Prostate gland (tissue), 2 donors: ENCODE data around the gene GNE. TPM values are rescaled to one million over a fixed set of nuclear protein-coding genes. Genes with fewer than 3 reads are reported as not detected.
A peak's percentile ranks its signal among the peaks of the same experiment; 100 is the strongest.
"Not testable (repeated sequence)": the region's sequence is repeated elsewhere in the genome, so short reads cannot be mapped to it uniquely, and the experiment has no call there.

ENCODE experiments used
- DNase-seq: peaks from one replicate; pipeline ENCODE4 v3.0.0-alpha.2; 2019; ENCODE audit warnings: low spot score
- H3K27ac ChIP-seq, 2 donors: fragments of 200-600 bp; sonication (generic); 2 replicates each; pipeline ENCODE4 v1.5.1; 2017 to 2019
- H3K27me3 ChIP-seq: fragments of 200-600 bp; sonication (generic); replicated peaks from 2 replicates; pipeline ENCODE4 v1.5.1; 2019; ENCODE audit not compliant: insufficient read depth
- H3K36me3 ChIP-seq, 2 donors: fragments of 200-600 bp; sonication (generic); 1 replicate in 1 of 2; 2 replicates in 1 of 2; pipeline versions ENCODE4 v1.5.1 to v1.8.1; 2017 to 2019
- H3K4me1 ChIP-seq: fragments of 200-600 bp; sonication (generic); replicated peaks from 2 replicates; pipeline ENCODE4 v1.5.1; 2019
- H3K4me3 ChIP-seq, 2 donors: fragments of 200-600 bp; sonication (generic); 2 replicates each; pipeline ENCODE4 v1.5.1; 2017 to 2019
- H3K9me3 ChIP-seq: fragments of 200-600 bp; sonication (generic); 2 replicates; pipeline ENCODE4 v1.5.1; 2017
- POLR2A ChIP-seq: fragments of 450-650 bp; IDR thresholded peaks from one replicate; pipeline ENCODE4 v1.6.1; 2016; ENCODE audit warnings: antibody characterized with exemption, mild to moderate bottlenecking
- POLR2AphosphoS5 ChIP-seq: sonication (generic); formaldehyde crosslinking; IDR thresholded peaks from one replicate; pipeline ENCODE4 v1.6.1; 2017; ENCODE audit warnings: antibody characterized with exemption
- WGBS: methylation state at CpG from one replicate; pipeline ENCODE4 v1.1.5; 2018; 5-methylcytosine and 5-hydroxymethylcytosine counted together
- intact Hi-C: fragments of 100-400 bp; cut with DNase I; formaldehyde crosslinking; loops from one replicate; pipeline ENCODE4 v1.14.2; 2022
- total RNA-seq, 2 donors: library from RNA; depleted of rRNA; stranded (reverse); fragments of >200 nt; gene quantifications; one replicate each; pipeline ENCODE4 v1.1.0, GENCODE V29; 2016
- TF ChIP-seq, protein P1 (sequence below), 4 experiments: fragments of 200-600 bp in 2 of 4; fragments of 450-650 bp in 2 of 4; sonication (generic) in 2 of 4; IDR thresholded peaks; 1 replicate in 3 of 4; 2 replicates in 1 of 4; pipeline ENCODE4 v1.5.1; 2016 to 2019; ENCODE audit warnings: antibody characterized with exemption in 4 of 4, mild to moderate bottlenecking in 2 of 4, moderate library complexity in 2 of 4

GNE gene
- total RNA-seq, 2 donors from 2014 or later = 34.5 to 54.0 TPM

DNA sequence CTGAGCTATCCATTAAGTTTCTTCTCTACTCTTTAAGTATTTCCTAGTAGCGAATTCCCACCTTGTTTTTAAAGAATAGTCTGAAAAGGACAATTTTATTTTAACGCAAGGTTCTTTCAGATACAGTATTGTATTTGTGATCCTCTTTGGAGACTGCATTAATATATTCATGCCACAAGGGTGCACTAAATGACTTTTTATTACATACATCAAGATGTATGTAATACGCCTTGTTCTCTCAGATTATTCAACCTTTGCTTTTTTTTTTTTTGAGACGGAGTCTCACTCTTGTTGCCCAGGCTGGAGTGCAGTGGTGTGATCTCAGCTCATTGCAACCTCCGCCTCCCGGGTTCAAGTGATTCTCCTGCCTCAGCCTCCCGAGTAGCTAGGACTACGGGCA, 10.2 kb downstream of the GNE start:
- H3K27me3 ChIP-seq, H3K9me3 ChIP-seq, DNase-seq, intact Hi-C loops, H3K4me3 ChIP-seq, H3K27ac ChIP-seq, H3K4me1 ChIP-seq, H3K36me3 ChIP-seq: not testable (repeated sequence)
- 59% methylated on average over 8 of the region's 8 CpGs for WGBS
- TF ChIP-seq, protein P1, sequence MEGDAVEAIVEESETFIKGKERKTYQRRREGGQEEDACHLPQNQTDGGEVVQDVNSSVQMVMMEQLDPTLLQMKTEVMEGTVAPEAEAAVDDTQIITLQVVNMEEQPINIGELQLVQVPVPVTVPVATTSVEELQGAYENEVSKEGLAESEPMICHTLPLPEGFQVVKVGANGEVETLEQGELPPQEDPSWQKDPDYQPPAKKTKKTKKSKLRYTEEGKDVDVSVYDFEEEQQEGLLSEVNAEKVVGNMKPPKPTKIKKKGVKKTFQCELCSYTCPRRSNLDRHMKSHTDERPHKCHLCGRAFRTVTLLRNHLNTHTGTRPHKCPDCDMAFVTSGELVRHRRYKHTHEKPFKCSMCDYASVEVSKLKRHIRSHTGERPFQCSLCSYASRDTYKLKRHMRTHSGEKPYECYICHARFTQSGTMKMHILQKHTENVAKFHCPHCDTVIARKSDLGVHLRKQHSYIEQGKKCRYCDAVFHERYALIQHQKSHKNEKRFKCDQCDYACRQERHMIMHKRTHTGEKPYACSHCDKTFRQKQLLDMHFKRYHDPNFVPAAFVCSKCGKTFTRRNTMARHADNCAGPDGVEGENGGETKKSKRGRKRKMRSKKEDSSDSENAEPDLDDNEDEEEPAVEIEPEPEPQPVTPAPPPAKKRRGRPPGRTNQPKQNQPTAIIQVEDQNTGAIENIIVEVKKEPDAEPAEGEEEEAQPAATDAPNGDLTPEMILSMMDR (IDR thresholded peaks at IDR 0.05) = peak in 3 of 4 experiments; percentile 40 to 77 (median 75)

DNA sequence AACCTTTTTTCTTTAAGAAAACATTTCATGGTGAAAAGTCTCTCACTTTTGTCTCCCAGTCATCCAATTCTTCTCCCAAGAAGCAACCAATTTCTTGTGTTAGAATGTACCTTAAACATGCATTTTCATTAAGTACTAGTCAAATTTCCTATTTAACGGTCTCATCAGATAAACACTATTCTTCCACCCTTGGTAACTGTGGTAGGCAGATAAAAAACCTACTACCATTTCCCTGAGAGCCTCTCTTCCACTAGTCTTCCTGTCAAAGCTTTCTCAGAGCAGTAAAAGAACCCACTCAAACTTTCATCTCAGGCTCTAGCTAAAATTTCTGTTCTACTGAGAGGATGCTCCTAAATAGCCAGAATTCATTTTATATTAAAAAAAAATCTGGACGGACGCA, 10.9 kb downstream of the GNE start:
- intact Hi-C loops = no loop called here
- DNase-seq = no peak
- H3K27ac ChIP-seq = no peak overlapping the region
- H3K36me3 ChIP-seq = no peaks in the 10 kb centered on the region
- TF ChIP-seq POLR2AphosphoS5 (no peak), POLR2A (no peak)
- TF ChIP-seq, protein P1 (IDR thresholded peaks at IDR 0.05) = no peak
- no peaks in the 10 kb centered on the region for H3K27me3 ChIP-seq
- WGBS = 86% methylated on average over 3 of the region's 3 CpGs
- H3K4me1 ChIP-seq = no peaks in the 10 kb centered on the region
- no peaks in the 10 kb centered on the region for H3K9me3 ChIP-seq
- H3K4me3 ChIP-seq = no peak overlapping the region

DNA sequence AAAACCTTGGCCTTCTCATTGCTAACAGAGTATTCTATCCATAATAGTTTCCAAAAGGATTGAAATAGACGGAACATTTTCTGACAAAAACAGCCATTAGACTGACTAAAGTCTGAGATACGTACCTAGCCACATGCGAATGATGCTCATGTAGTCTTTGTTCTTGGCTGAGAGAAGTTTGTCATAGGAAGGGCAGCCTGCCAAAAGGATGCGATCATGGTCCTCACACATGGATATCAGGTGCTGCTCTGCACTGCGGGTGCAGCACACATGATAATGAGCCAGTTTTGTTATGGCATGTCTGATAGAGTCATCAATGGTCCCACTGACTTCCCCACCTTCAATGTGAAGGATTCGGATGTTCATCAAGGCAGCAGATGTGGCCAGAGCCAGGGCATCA, 12.3 kb downstream of the GNE start:
- no peak for TF ChIP-seq POLR2AphosphoS5
- no peak for TF ChIP-seq POLR2A
- TF ChIP-seq, protein P1 (IDR thresholded peaks at IDR 0.05) = no peak
- H3K9me3 ChIP-seq = no peaks in the 10 kb centered on the region
- no peak for DNase-seq
- intact Hi-C loops = no loop called here
- 90% methylated on average over 6 of the region's 6 CpGs for WGBS
- no peaks in the 10 kb centered on the region for H3K4me1 ChIP-seq
- no peak overlapping the region for H3K27ac ChIP-seq
- no peaks in the 10 kb centered on the region for H3K27me3 ChIP-seq
- H3K36me3 ChIP-seq = no peaks in the 10 kb centered on the region
- no peak overlapping the region for H3K4me3 ChIP-seq

DNA sequence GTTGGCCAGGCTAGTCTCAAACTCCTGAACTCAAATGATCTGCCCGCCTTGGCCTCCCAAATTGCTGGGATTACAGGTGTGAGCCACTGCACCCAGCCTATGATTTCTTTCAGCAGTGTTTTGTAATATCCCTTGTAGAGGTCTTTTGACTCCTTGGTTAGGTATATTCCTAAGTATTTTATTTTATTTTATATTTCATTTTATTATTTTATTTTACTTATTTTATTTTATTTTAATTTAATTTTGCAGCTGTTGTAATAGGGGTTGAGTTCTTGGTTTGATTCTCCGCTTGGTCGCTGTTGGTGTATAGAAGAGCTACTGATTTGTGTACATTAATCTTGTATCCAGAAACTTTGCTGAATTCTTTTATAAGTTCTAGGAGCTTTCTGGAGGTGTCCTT, 18.6 kb downstream of the GNE start:
- H3K9me3 ChIP-seq, H3K27me3 ChIP-seq, H3K27ac ChIP-seq, H3K4me1 ChIP-seq, intact Hi-C loops, H3K4me3 ChIP-seq, H3K36me3 ChIP-seq, DNase-seq: not testable (repeated sequence)
- whole genome bisulfite sequencing = over 99% methylated on average over 3 of the region's 3 CpGs

DNA sequence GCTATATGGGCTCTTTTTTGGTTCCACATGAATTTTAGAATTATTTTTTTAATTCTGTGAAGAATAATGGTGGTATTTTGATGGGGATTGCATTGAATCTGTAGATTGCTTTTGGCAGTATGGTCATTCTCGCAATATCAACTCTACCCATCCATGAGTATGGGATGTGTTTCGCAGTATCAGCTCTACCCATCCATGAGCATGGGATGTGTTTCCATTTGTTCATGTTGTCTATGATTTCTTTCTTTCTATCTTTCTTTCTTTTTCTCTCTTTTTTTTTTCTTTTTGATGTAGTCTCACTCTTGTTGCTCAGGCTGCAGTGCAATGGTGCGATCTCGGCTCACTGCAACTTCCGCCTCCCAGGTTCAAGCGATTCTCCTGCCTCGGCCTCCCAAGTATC, 19.0 kb downstream of the GNE start:
- H3K4me3 ChIP-seq, H3K4me1 ChIP-seq, H3K9me3 ChIP-seq, H3K27me3 ChIP-seq, intact Hi-C loops, H3K36me3 ChIP-seq, H3K27ac ChIP-seq, DNase-seq: not testable (repeated sequence)
- 97% methylated on average over 7 of the region's 7 CpGs for WGBS

DNA sequence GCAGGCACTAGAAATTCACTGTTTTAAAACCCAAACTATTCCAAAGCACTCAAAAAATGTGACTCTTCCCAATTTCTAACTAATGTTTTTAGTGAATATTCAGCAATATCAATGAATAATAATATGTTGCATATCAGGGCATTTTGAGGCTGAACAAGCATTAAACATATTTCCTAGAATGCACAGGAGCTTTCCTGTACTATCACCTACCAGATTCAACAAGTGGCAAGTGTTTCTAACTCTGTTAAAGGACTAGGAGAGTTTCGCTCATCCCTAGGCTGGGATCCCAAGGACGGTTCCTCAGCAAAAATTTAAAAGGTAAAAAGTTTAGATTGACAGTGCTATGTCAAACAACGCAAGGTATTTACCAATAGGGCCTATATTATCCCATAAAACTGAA, 21.0 kb downstream of the GNE start:
- Histone ChIP-seq H3K4me3 (no peak overlapping the region), H3K9me3 (no peaks in the 10 kb centered on the region), H3K27ac (no peak overlapping the region), H3K4me1 (no peaks in the 10 kb centered on the region), H3K27me3 (no peaks in the 10 kb centered on the region), H3K36me3 (no peaks in the 10 kb centered on the region)
- TF ChIP-seq POLR2A (no peak), POLR2AphosphoS5 (no peak)
- TF ChIP-seq, protein P1 (IDR thresholded peaks at IDR 0.05) = no peak
- intact Hi-C loops = no loop called here
- DNase-seq = no peak
- 75% methylated on average over 3 of the region's 3 CpGs for WGBS
